H9 (cell line): ENCODE results near the gene ARHGEF7. TPM values are rescaled to one million over a fixed set of nuclear protein-coding genes. Genes with fewer than 3 reads are reported as not detected.

Experiments used
- DNase-seq: peaks from one replicate; pipeline ENCODE4 v3.0.0-alpha.2; 2017
- H2AFZ ChIP-seq: one replicate; pipeline ENCODE4 v1.6.1; 2013; ENCODE audit warnings: mild to moderate bottlenecking, low read length, control low read depth, moderate library complexity
- H2AK5ac ChIP-seq: 2 replicates; pipeline ENCODE4 v1.6.1; 2013; ENCODE audit warnings: low read length, control low read depth, mixed read lengths; ENCODE audit not compliant: insufficient read length
- H2BK120ac ChIP-seq: one replicate; pipeline ENCODE4 v1.6.1; 2013; ENCODE audit warnings: low read depth, mild to moderate bottlenecking, low read length, control low read depth, inconsistent platforms; ENCODE audit not compliant: poor library complexity, severe bottlenecking
- H2BK12ac ChIP-seq: 2 replicates; pipeline ENCODE4 v1.6.1; 2013; ENCODE audit warnings: low read length, control low read depth, mixed read lengths, low read depth; ENCODE audit not compliant: insufficient read length
- H2BK15ac ChIP-seq: 2 replicates; pipeline ENCODE4 v1.6.1; 2013; ENCODE audit warnings: low read depth, low read length, control low read depth
- H2BK20ac ChIP-seq: one replicate; pipeline ENCODE4 v1.6.1; 2013; ENCODE audit warnings: low read depth, mild to moderate bottlenecking, low read length, control low read depth, inconsistent platforms; ENCODE audit not compliant: poor library complexity, severe bottlenecking
- H2BK5ac ChIP-seq: 2 replicates; pipeline ENCODE4 v1.6.1; 2013; ENCODE audit warnings: low read length, control low read depth, mixed read lengths; ENCODE audit not compliant: insufficient read length
- H3K14ac ChIP-seq: 2 replicates; pipeline ENCODE4 v1.6.1; 2013; ENCODE audit warnings: low read length, control low read depth; ENCODE audit not compliant: insufficient read depth
- H3K18ac ChIP-seq: 2 replicates; pipeline ENCODE4 v1.6.1; 2013; ENCODE audit warnings: low read depth, mild to moderate bottlenecking, mixed read lengths, low read length, control low read depth; ENCODE audit not compliant: insufficient read length
- H3K23ac ChIP-seq: 2 replicates; pipeline ENCODE4 v1.6.1; 2013; ENCODE audit warnings: low read length, control low read depth, mixed read lengths, low read depth; ENCODE audit not compliant: insufficient read length
- H3K23me2 ChIP-seq: 2 replicates; pipeline ENCODE4 v1.6.1; 2013; ENCODE audit warnings: low read depth, mild to moderate bottlenecking, mixed read lengths, low read length, control low read depth; ENCODE audit not compliant: insufficient read length, poor library complexity, severe bottlenecking
- H3K27ac ChIP-seq: 2 replicates; pipeline ENCODE4 v1.5.1; 2013; ENCODE audit warnings: low read length, control low read depth, mixed read lengths, low read depth; ENCODE audit not compliant: insufficient read length
- H3K27me3 ChIP-seq: 2 replicates; pipeline ENCODE4 v1.6.1; 2013; ENCODE audit warnings: low read length, control low read depth, inconsistent platforms; ENCODE audit not compliant: insufficient read depth
- H3K4ac ChIP-seq: 2 replicates; pipeline ENCODE4 v1.6.1; 2013; ENCODE audit warnings: low read depth, mild to moderate bottlenecking, control low read depth, inconsistent platforms, low read length, moderate library complexity
- H3K4me1 ChIP-seq: 2 replicates; pipeline ENCODE4 v1.6.1; 2013; ENCODE audit warnings: low read length, control low read depth, inconsistent platforms; ENCODE audit not compliant: insufficient read depth
- H3K4me2 ChIP-seq: 2 replicates; pipeline ENCODE4 v1.6.1; 2013; ENCODE audit warnings: low read length, control low read depth, mixed read lengths; ENCODE audit not compliant: insufficient read length, insufficient read depth
- H3K56ac ChIP-seq: 2 replicates; pipeline ENCODE4 v1.6.1; 2013; ENCODE audit warnings: low read depth, mild to moderate bottlenecking, mixed read lengths, low read length, control low read depth; ENCODE audit not compliant: insufficient read length
- H3K79me1 ChIP-seq: 2 replicates; pipeline ENCODE4 v1.6.1; 2013; ENCODE audit warnings: low read depth, mild to moderate bottlenecking, moderate library complexity, low read length, control low read depth, inconsistent platforms; ENCODE audit not compliant: insufficient read depth, poor library complexity, severe bottlenecking
- H3K79me2 ChIP-seq: 2 replicates; pipeline ENCODE4 v1.6.1; 2013; ENCODE audit warnings: low read length, control low read depth, inconsistent platforms; ENCODE audit not compliant: insufficient read depth
- H3K9ac ChIP-seq: 2 replicates; pipeline ENCODE4 v1.6.1; 2013; ENCODE audit warnings: low read length, control low read depth, mixed read lengths; ENCODE audit not compliant: insufficient read length; ENCODE audit errors: extremely low read depth
- H3K9me3 ChIP-seq: one replicate; pipeline ENCODE4 v1.6.1; 2013; ENCODE audit warnings: low read depth, low read length, inconsistent platforms; ENCODE audit not compliant: control insufficient read depth
- H3T11ph ChIP-seq: one replicate; pipeline ENCODE4 v1.6.1; 2013; ENCODE audit warnings: mild to moderate bottlenecking, low read length, control low read depth, inconsistent platforms
- H4K20me1 ChIP-seq: one replicate; pipeline ENCODE4 v1.6.1; 2013; ENCODE audit not compliant: control insufficient read depth, insufficient read length, insufficient read depth
- H4K5ac ChIP-seq: 2 replicates; pipeline ENCODE4 v1.6.1; 2013; ENCODE audit warnings: low read depth, mild to moderate bottlenecking, mixed read lengths, low read length, control low read depth; ENCODE audit not compliant: insufficient read length
- H4K8ac ChIP-seq: replicated peaks from 2 replicates; pipeline ENCODE4 v1.6.1; 2013; ENCODE audit warnings: low read length, control low read depth, mixed read lengths, low read depth; ENCODE audit not compliant: insufficient read length
- H4K91ac ChIP-seq: 2 replicates; pipeline ENCODE4 v1.6.1; 2013; ENCODE audit warnings: low read depth, mild to moderate bottlenecking, moderate library complexity, mixed read lengths, low read length, control low read depth; ENCODE audit not compliant: insufficient read length
- H3K27ac Mint-ChIP-seq, 3 experiments: 2 replicates in 2 of 3; 3 replicates in 1 of 3; pipeline ENCODE4 v1.8.0; 2020 to 2021; ENCODE audit warnings: mixed read lengths in 3 of 3, mild to moderate bottlenecking in 1 of 3, moderate library complexity in 1 of 3
- H3K27me3 Mint-ChIP-seq: 2 replicates; pipeline ENCODE4 v1.8.0; 2021; ENCODE audit warnings: low read depth, mild to moderate bottlenecking, moderate library complexity, mixed read lengths
- H3K36me3 Mint-ChIP-seq, 3 experiments: 2 replicates in 2 of 3; 3 replicates in 1 of 3; pipeline ENCODE4 v1.8.0; 2020 to 2021; ENCODE audit warnings: low read depth in 3 of 3, mixed read lengths in 3 of 3; ENCODE audit not compliant: insufficient read depth in 1 of 3
- H3K4me1 Mint-ChIP-seq, 2 experiments: 2 replicates each; pipeline ENCODE4 v1.8.0; 2020; ENCODE audit warnings: mixed read lengths in 2 of 2
- H3K4me3 Mint-ChIP-seq, 2 experiments: 2 replicates in 1 of 2; 3 replicates in 1 of 2; pipeline ENCODE4 v1.8.0; 2020 to 2021; ENCODE audit warnings: mild to moderate bottlenecking in 2 of 2, mixed read lengths in 2 of 2, moderate library complexity in 1 of 2
- H3K9me3 Mint-ChIP-seq, 2 experiments: 2 replicates in 1 of 2; 3 replicates in 1 of 2; pipeline ENCODE4 v1.8.0; 2020; ENCODE audit warnings: mild to moderate bottlenecking in 2 of 2, mixed read lengths in 2 of 2, moderate library complexity in 1 of 2
- CTCF ChIP-seq: fragments of 200-600 bp; sonication (generic); conservative IDR thresholded peaks from 3 replicates; pipeline ENCODE4 v1.8.0; 2021; ENCODE audit warnings: antibody characterized with exemption, mild to moderate bottlenecking
- WGBS: extraction: QIAGEN DNeasy Blood & Tissue Kit; methylation state at CpG from one replicate; pipeline ENCODE4 v1.1.7; 2013; ENCODE audit warnings: missing lambda C conversion rate, low lambda C conversion rate, mixed read lengths; ENCODE audit not compliant: insufficient read length; ENCODE audit errors: extremely low coverage; 5-methylcytosine and 5-hydroxymethylcytosine counted together
- total RNA-seq: library from RNA; stranded (reverse); gene quantifications from 2 replicates; pipeline ENCODE4 v1.2.1, GENCODE V29; 2021

The ARHGEF7 gene
- total RNA-seq, 1 experiment from 2014 or later = 51.9 TPM

- WGBS = no CpG with 5 or more reads among the region's 19 CpGs
- peak overlapping the region; percentile 28 to 63 for H3K4me3 Mint-ChIP-seq
- no peak overlapping the region for H2AFZ ChIP-seq
- H3K27ac ChIP-seq = no peak overlapping the region
- no peak overlapping the region for H3T11ph ChIP-seq
- H3K4me1 ChIP-seq = peaks cover 26% of the 10 kb centered on the region
- no peaks in the 10 kb centered on the region for H3K9me3 ChIP-seq
- no peaks in the 10 kb centered on the region for H4K20me1 ChIP-seq
- H2BK20ac ChIP-seq = no peak overlapping the region
- no peak overlapping the region for H3K4ac ChIP-seq
- no peak for TF ChIP-seq CTCF
- H3K4me2 ChIP-seq = peak overlapping the region; percentile 17
- H3K23ac ChIP-seq = no peak overlapping the region
- H3K4me1 Mint-ChIP-seq = peaks cover 93 to 95% of the 10 kb centered on the region in 2 experiments
- H3K9me3 Mint-ChIP-seq = no peaks in the 10 kb centered on the region
- H4K8ac ChIP-seq = no peak overlapping the region
- no peak overlapping the region for H2BK5ac ChIP-seq
- H3K36me3 Mint-ChIP-seq = peaks cover 0 to 5% (median 0%) of the 10 kb centered on the region in 3 experiments; a peak in 1 of 7 replicates
- H3K79me2 ChIP-seq = peaks cover 10% of the 10 kb centered on the region; the same call in 1 of the 2 replicates
- no peak for DNase-seq
- peaks cover 2% of the 10 kb centered on the region for H3K23me2 ChIP-seq
- no peak overlapping the region for H4K5ac ChIP-seq
- H3K14ac ChIP-seq = 0 out of 2 replicates have a peak overlapping the region, but pooled peaks have one; percentile 22
- no peak overlapping the region for H3K9ac ChIP-seq
- peak overlapping the region; percentile 19 to 76 (median 68) for H3K27ac Mint-ChIP-seq
- no peak overlapping the region for H2BK12ac ChIP-seq
- no peak overlapping the region for H4K91ac ChIP-seq
- no peaks in the 10 kb centered on the region for H3K27me3 Mint-ChIP-seq
- peaks cover 14% of the 10 kb centered on the region for H3K79me1 ChIP-seq
- no peak overlapping the region for H3K56ac ChIP-seq
- no peak overlapping the region for H2AK5ac ChIP-seq
- no peak overlapping the region for H2BK120ac ChIP-seq
- no peak overlapping the region for H3K18ac ChIP-seq
- H3K27me3 ChIP-seq = no peaks in the 10 kb centered on the region
- H2BK15ac ChIP-seq = no peak overlapping the region
Observed at GRCh38 chr13:111215081-111216047, 100.3 kb downstream of the ARHGEF7 start.
